Fibroblast of lung (primary cell): ENCODE data around the gene FZR1. TPM values are rescaled to one million over a fixed set of nuclear protein-coding genes. Genes with fewer than 3 reads are reported as not detected.

Source experiments
- DNase-seq, 2 donors: peaks; one replicate each; pipeline versions ENCODE4 v3.0.0 to v3.0.0-alpha.2; 2010; ENCODE audit warnings: low read depth in 2 of 2
- H2AFZ ChIP-seq: 2 replicates; pipeline ENCODE4 v1.5.1; 2012; ENCODE audit warnings: low read length, control low read depth, inconsistent platforms
- H3K27ac ChIP-seq: 2 replicates; pipeline ENCODE4 v1.5.1; 2011; ENCODE audit warnings: low read length, control low read depth; ENCODE audit not compliant: insufficient read depth
- H3K27me3 ChIP-seq: 2 replicates; pipeline ENCODE4 v1.5.1; 2011; ENCODE audit warnings: mild to moderate bottlenecking, low read length; ENCODE audit not compliant: control insufficient read depth, insufficient read depth
- H3K36me3 ChIP-seq: 2 replicates; pipeline ENCODE4 v1.5.1; 2011; ENCODE audit warnings: low read length; ENCODE audit not compliant: control insufficient read depth, insufficient read depth
- H3K4me1 ChIP-seq: 2 replicates; pipeline ENCODE4 v1.5.1; 2011; ENCODE audit warnings: low read length; ENCODE audit not compliant: control insufficient read depth, insufficient read depth; ENCODE audit errors: extremely low read depth
- H3K4me2 ChIP-seq: 2 replicates; pipeline ENCODE4 v1.5.1; 2011; ENCODE audit warnings: low read length, control low read depth; ENCODE audit not compliant: insufficient read depth; ENCODE audit errors: extremely low read depth
- H3K4me3 ChIP-seq, 4 experiments: fragments of 200-600 bp in 1 of 4; sonication (generic) in 1 of 4; replicated peaks in 1 of 4; 2 replicates each; pipeline ENCODE4 v1.5.1; 2011 to 2016; ENCODE audit warnings: low read length in 4 of 4, low read depth in 3 of 4, mild to moderate bottlenecking in 3 of 4, control low read depth in 2 of 4, inconsistent platforms in 1 of 4, mixed read lengths in 1 of 4; ENCODE audit not compliant: insufficient read depth in 1 of 4; ENCODE audit errors: control extremely low read depth in 1 of 4
- H3K79me2 ChIP-seq: 2 replicates; pipeline ENCODE4 v1.5.1; 2012; ENCODE audit warnings: mild to moderate bottlenecking, low read length, inconsistent platforms; ENCODE audit not compliant: control insufficient read depth, insufficient read depth
- H3K9ac ChIP-seq: 2 replicates; pipeline ENCODE4 v1.5.1; 2011; ENCODE audit warnings: mild to moderate bottlenecking, low read length, control low read depth; ENCODE audit not compliant: insufficient read depth
- H3K9me3 ChIP-seq: 2 replicates; pipeline ENCODE4 v1.5.1; 2012; ENCODE audit warnings: low read depth, low read length; ENCODE audit not compliant: control insufficient read depth, insufficient read depth
- H4K20me1 ChIP-seq: 2 replicates; pipeline ENCODE4 v1.5.1; 2011; ENCODE audit warnings: low read length; ENCODE audit not compliant: control insufficient read depth, insufficient read depth; ENCODE audit errors: extremely low read depth
- CTCF ChIP-seq, 2 donors: IDR thresholded peaks in 1 of 2; conservative IDR thresholded peaks in 1 of 2; 1 replicate in 1 of 2; 2 replicates in 1 of 2; pipeline ENCODE4 v1.5.1; 2011 to 2012; ENCODE audit warnings: low read length in 2 of 2, control low read depth in 1 of 2, inconsistent platforms in 1 of 2, low read depth in 1 of 2, mild to moderate bottlenecking in 1 of 2
- EZH2 ChIP-seq: IDR thresholded peaks from 2 replicates; pipeline ENCODE4 v1.5.1; 2012; ENCODE audit warnings: low read length, control low read depth, mild to moderate bottlenecking; ENCODE audit errors: missing control alignments
- polyA plus RNA-seq, 2 donors: library from polyadenylated mRNA; depleted of rRNA in 1 of 2; stranded (reverse) in 1 of 2; unstranded in 1 of 2; fragments of >200 nt; gene quantifications; 2 replicates each; pipeline ENCODE4 v1.2.1, GENCODE V29; 2011 to 2012; ENCODE audit warnings: missing spikeins in 1 of 2
- total RNA-seq: library from RNA; depleted of rRNA; stranded (reverse); fragments of >200 nt; gene quantifications from 2 replicates; pipeline ENCODE4 v1.2.1, GENCODE V29; 2014

Gene FZR1
- total and polyA plus RNA-seq, 2 donors (not counting 1 experiment from before 2014, with no cell fraction given): 15.0 to 38.0 TPM

DNA sequence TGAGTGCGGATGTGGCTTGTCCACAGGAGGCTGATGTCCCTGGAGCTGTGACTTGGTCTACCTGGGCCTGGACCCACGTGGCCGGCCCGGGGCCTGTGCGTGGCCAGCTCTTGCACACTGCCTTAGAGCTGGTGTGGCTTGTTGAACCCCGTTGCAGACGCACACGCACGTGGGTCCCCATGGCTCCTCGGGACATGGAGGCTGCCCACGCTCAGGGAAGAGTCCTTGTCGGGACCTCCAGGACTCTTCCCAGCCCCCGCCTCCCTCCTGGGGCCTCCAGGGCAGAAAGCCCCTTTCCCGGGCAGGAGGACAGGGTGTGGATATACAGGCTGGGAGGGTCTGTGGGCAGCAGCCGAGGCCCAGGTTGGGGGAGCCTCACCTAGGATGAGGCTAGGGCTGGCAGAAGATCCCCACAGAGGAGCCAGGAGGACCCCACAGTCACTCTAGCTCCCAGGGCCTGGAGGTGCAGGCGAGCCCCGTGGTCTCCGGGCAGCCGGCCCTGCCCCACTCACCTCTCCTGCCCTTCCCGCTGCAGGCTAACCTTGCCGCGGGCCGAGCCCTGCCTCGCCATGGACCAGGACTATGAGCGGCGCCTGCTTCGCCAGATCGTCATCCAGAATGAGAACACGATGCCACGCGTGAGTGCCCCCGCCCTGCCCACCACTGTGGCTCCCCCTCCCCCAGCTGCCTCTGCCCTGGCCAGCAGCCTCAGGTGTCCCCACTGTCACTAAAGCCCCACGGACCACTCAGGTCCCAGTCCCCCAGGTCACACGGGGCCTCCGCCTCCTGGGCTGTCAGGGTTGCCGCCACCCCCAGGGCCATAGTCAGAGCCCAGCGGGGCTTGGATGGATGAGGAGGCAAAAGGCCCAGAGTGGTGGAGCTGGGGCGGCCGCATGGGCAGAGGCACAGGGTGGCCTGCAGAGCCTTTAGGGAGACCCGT, 16.6 kb downstream of the FZR1 start:
- H3K9me3 ChIP-seq: no peaks in the 10 kb centered on the region
- no peak overlapping the region for H3K27ac ChIP-seq
- H3K4me3 ChIP-seq: no peak overlapping the region
- H4K20me1 ChIP-seq: no peaks in the 10 kb centered on the region
- H3K36me3 ChIP-seq: peaks cover 33% of the 10 kb centered on the region
- H3K4me2 ChIP-seq: no peak overlapping the region
- H3K27me3 ChIP-seq: no peaks in the 10 kb centered on the region
- no peaks in the 10 kb centered on the region for H3K4me1 ChIP-seq
- no peak overlapping the region for H2AFZ ChIP-seq
- no peak for TF ChIP-seq CTCF (conservative IDR thresholded peaks at IDR 0.05 in 1 of 2, IDR thresholded peaks at IDR 0.05 in 1 of 2; ENCODE audit: low read depth in 1 of 2, low read length in 2 of 2)
- no peak for TF ChIP-seq EZH2
- no peak for DNase-seq
- H3K9ac ChIP-seq: no peak overlapping the region
- H3K79me2 ChIP-seq: peaks cover 44% of the 10 kb centered on the region

- H3K4me2 ChIP-seq: no peak overlapping the region
- no peaks in the 10 kb centered on the region for H3K4me1 ChIP-seq
- TF ChIP-seq EZH2 (no peak), CTCF (conservative IDR thresholded peaks at IDR 0.05 in 1 of 2, IDR thresholded peaks at IDR 0.05 in 1 of 2; ENCODE audit: low read depth in 1 of 2, low read length in 2 of 2) (no peak)
- no peak overlapping the region for H3K27ac ChIP-seq
- DNase-seq: no peak
- no peak overlapping the region for H3K9ac ChIP-seq
- H3K9me3 ChIP-seq: no peaks in the 10 kb centered on the region
- no peak overlapping the region for H3K4me3 ChIP-seq
- H2AFZ ChIP-seq: no peak overlapping the region
- peaks cover 37% of the 10 kb centered on the region for H3K36me3 ChIP-seq
- H3K79me2 ChIP-seq: peaks cover 40% of the 10 kb centered on the region
- no peaks in the 10 kb centered on the region for H3K27me3 ChIP-seq
- no peaks in the 10 kb centered on the region for H4K20me1 ChIP-seq
Observed at GRCh38 chr19:3523361-3524077, 17.4 kb downstream of the FZR1 start.
